Omental fat pad (tissue), 4 donors: Measurements from ENCODE around the gene KCTD16. TPM values are rescaled to one million over a fixed set of nuclear protein-coding genes. Genes with fewer than 3 reads are reported as not detected.

Experiments used
- ATAC-seq: fragments of 150-250 bp; one replicate; pipeline ENCODE4 v1.9.1; 2016; ENCODE audit warnings: mild to moderate bottlenecking, moderate library complexity; ENCODE audit not compliant: low FRiP score
- DNase-seq: peaks from one replicate; pipeline ENCODE4 v3.0.0-alpha.2; 2019; ENCODE audit warnings: low spot score
- CTCF ChIP-seq, 3 donors: fragments of 450-650 bp; IDR thresholded peaks; one replicate each; pipeline ENCODE4 v1.5.1; 2016 to 2017; ENCODE audit warnings: antibody characterized with exemption in 3 of 3, mild to moderate bottlenecking in 3 of 3, moderate library complexity in 2 of 3
- total RNA-seq, 4 donors: library from RNA; depleted of rRNA; stranded (reverse); fragments of >200 nt; gene quantifications; one replicate each; pipeline ENCODE4 v1.1.0, GENCODE V29; 2016

Gene KCTD16
- total RNA-seq, 4 donors from 2014 or later = 0.09 to 0.19 (median 0.16) TPM; not detected in 1

GRCh38 chr5:144273232-144274027, 102.8 kb downstream of the KCTD16 start:
- TF ChIP-seq CTCF (IDR thresholded peaks at IDR 0.05) = no peak
- DNase-seq (no peak), ATAC-seq (no peak)

GRCh38 chr5:144275329-144275728, 104.7 kb downstream of the KCTD16 start:
- TF ChIP-seq CTCF (IDR thresholded peaks at IDR 0.05) = no peak
- DNase-seq (no peak), ATAC-seq (no peak)

- ATAC-seq (no peak), DNase-seq (no peak)
- no peak for TF ChIP-seq CTCF (IDR thresholded peaks at IDR 0.05)
Observed at GRCh38 chr5:144276034-144276822, 105.6 kb downstream of the KCTD16 start.

GRCh38 chr5:144281784-144282183, 111.1 kb downstream of the KCTD16 start:
- no peak for ATAC-seq
- DNase-seq = no peak
- TF ChIP-seq CTCF (IDR thresholded peaks at IDR 0.05) = no peak

GRCh38 chr5:144284036-144284435, 113.4 kb downstream of the KCTD16 start:
- no peak for TF ChIP-seq CTCF (IDR thresholded peaks at IDR 0.05)
- DNase-seq (no peak), ATAC-seq (no peak)

- no peak for TF ChIP-seq CTCF (IDR thresholded peaks at IDR 0.05)
- no peak for ATAC-seq
- no peak for DNase-seq
Observed at GRCh38 chr5:144284931-144285502, 114.3 kb downstream of the KCTD16 start.
